IMR-90 (cell line): ENCODE measurements around the gene LCP1. TPM values are rescaled to one million over a fixed set of nuclear protein-coding genes. Genes with fewer than 3 reads are reported as not detected.

Source experiments
- ATAC-seq: fragments of 200-7000 bp; cut with Tn5 transposase; 2 replicates; pipeline ENCODE4 v1.9.1; 2020; ENCODE audit warnings: low read depth, mild to moderate bottlenecking, moderate library complexity
- BruUV-seq: library from RNA; stranded (reverse); fragments of 400-500 nt; replicated peaks from 2 replicates; lab custom pipeline; 2021; lab: Mats Ljungman, UMichigan
- CTCF ChIA-PET: fragments of 300-600 bp; formaldehyde crosslinking; extraction: SDS; loops from one replicate; lab custom pipeline; 2021; ENCODE audit warnings: antibody characterized with exemption; lab: Yijun Ruan, JAX
- POLR2A ChIA-PET: fragments of 300-600 bp; sonication (Branson Sonifier 250); formaldehyde crosslinking; loops from one replicate; lab custom pipeline; 2022; ENCODE audit warnings: antibody characterized with exemption; ENCODE audit not compliant: unreplicated experiment; lab: Charles Lee
- DNase-seq: peaks from one replicate; pipeline ENCODE4 v3.0.0; 2013
- H2AFZ ChIP-seq: replicated peaks from 2 replicates; pipeline ENCODE3; 2013; ENCODE audit warnings: low read length, mild to moderate bottlenecking; ENCODE audit not compliant: poor library complexity
- H2AK5ac ChIP-seq: 2 replicates; pipeline ENCODE4 v1.6.1; 2013; ENCODE audit warnings: low read depth, low read length, inconsistent platforms
- H2AK9ac ChIP-seq: replicated peaks from 2 replicates; pipeline ENCODE3; 2013; ENCODE audit warnings: mild to moderate bottlenecking, low read depth, low read length, moderate library complexity; ENCODE audit not compliant: poor library complexity
- H2BK120ac ChIP-seq: 2 replicates; pipeline ENCODE4 v1.6.1; 2013; ENCODE audit warnings: low read depth, low read length, inconsistent platforms
- H2BK15ac ChIP-seq: 3 replicates; pipeline ENCODE4 v1.6.1; 2013; ENCODE audit warnings: low read depth, low read length, inconsistent platforms
- H2BK20ac ChIP-seq: 2 replicates; pipeline ENCODE4 v1.6.1; 2013; ENCODE audit warnings: low read depth, mild to moderate bottlenecking, inconsistent platforms, low read length, moderate library complexity
- H2BK5ac ChIP-seq: 2 replicates; pipeline ENCODE4 v1.6.1; 2013; ENCODE audit warnings: mild to moderate bottlenecking, low read depth, low read length, inconsistent platforms; ENCODE audit not compliant: poor library complexity, severe bottlenecking
- H3K14ac ChIP-seq: replicated peaks from 2 replicates; pipeline ENCODE4 v1.6.1; 2013; ENCODE audit warnings: low read depth, low read length, inconsistent platforms
- H3K18ac ChIP-seq: 2 replicates; pipeline ENCODE4 v1.6.1; 2013; ENCODE audit warnings: low read depth, low read length, control low read depth
- H3K23ac ChIP-seq: 2 replicates; pipeline ENCODE4 v1.6.1; 2013; ENCODE audit warnings: low read depth, low read length, inconsistent platforms
- H3K27ac ChIP-seq: 2 replicates; pipeline ENCODE4 v1.5.1; 2013; ENCODE audit warnings: mild to moderate bottlenecking, control low read depth, low read length; ENCODE audit not compliant: insufficient read depth
- H3K27me3 ChIP-seq: 2 replicates; pipeline ENCODE4 v1.6.1; 2013; ENCODE audit warnings: low read length; ENCODE audit not compliant: control insufficient read depth, insufficient read depth
- H3K36me3 ChIP-seq: 2 replicates; pipeline ENCODE4 v1.6.1; 2013; ENCODE audit warnings: low read length, mixed read lengths; ENCODE audit not compliant: control insufficient read depth, insufficient read depth
- H3K4ac ChIP-seq: 2 replicates; pipeline ENCODE4 v1.6.1; 2013; ENCODE audit warnings: low read depth, low read length, inconsistent platforms
- H3K4me1 ChIP-seq: 2 replicates; pipeline ENCODE4 v1.6.1; 2013; ENCODE audit warnings: low read length, mixed read lengths; ENCODE audit not compliant: control insufficient read depth, insufficient read depth
- H3K4me2 ChIP-seq: 2 replicates; pipeline ENCODE4 v1.6.1; 2013; ENCODE audit warnings: low read depth, mild to moderate bottlenecking, control low read depth, low read length, moderate library complexity
- H3K4me3 ChIP-seq: 2 replicates; pipeline ENCODE4 v1.5.1; 2013; ENCODE audit warnings: low read depth, mild to moderate bottlenecking, control low read depth, low read length, moderate library complexity; ENCODE audit not compliant: insufficient read depth
- H3K56ac ChIP-seq: 2 replicates; pipeline ENCODE4 v1.6.1; 2013; ENCODE audit warnings: low read length, inconsistent platforms; ENCODE audit not compliant: insufficient read depth; ENCODE audit errors: extremely low read depth
- H3K79me1 ChIP-seq, 2 experiments: 2 replicates each; pipeline ENCODE4 v1.6.1; 2013; ENCODE audit warnings: low read length in 2 of 2, inconsistent platforms in 1 of 2, low read depth in 1 of 2
- H3K9ac ChIP-seq: 2 replicates; pipeline ENCODE4 v1.6.1; 2013; ENCODE audit warnings: low read depth, low read length, control low read depth
- H3K9me1 ChIP-seq: 2 replicates; pipeline ENCODE4 v1.6.1; 2013; ENCODE audit warnings: low read length, inconsistent platforms; ENCODE audit not compliant: insufficient read depth
- H3K9me3 ChIP-seq: 2 replicates; pipeline ENCODE4 v1.6.1; 2013; ENCODE audit warnings: low read length; ENCODE audit not compliant: control insufficient read depth, insufficient read depth
- H4K20me1 ChIP-seq: 2 replicates; pipeline ENCODE4 v1.6.1; 2013; ENCODE audit warnings: low read length, inconsistent platforms; ENCODE audit not compliant: insufficient read depth
- H4K5ac ChIP-seq: 2 replicates; pipeline ENCODE4 v1.6.1; 2013; ENCODE audit warnings: mild to moderate bottlenecking, low read depth, low read length, control low read depth
- H4K8ac ChIP-seq, 2 experiments: 2 replicates each; pipeline ENCODE4 v1.6.1; 2013; ENCODE audit warnings: low read depth in 2 of 2, low read length in 2 of 2, control low read depth in 1 of 2, inconsistent platforms in 1 of 2
- H4K91ac ChIP-seq: 2 replicates; pipeline ENCODE4 v1.6.1; 2013; ENCODE audit warnings: low read depth, low read length, inconsistent platforms; ENCODE audit not compliant: insufficient read depth
- MAFK ChIP-seq: IDR thresholded peaks from 2 replicates; pipeline ENCODE4 v1.6.1; 2012; ENCODE audit warnings: low read depth, low read length, improper control_type of control experiment
- MXI1 ChIP-seq: IDR thresholded peaks from 2 replicates; pipeline ENCODE4 v1.6.1; 2012; ENCODE audit warnings: low read depth, mild to moderate bottlenecking, low read length, moderate library complexity, borderline replicate concordance
- WGBS, 2 experiments: methylation state at CpG; one replicate each; pipeline versions ENCODE4 v1.1.5 to v1.1.7; 2013; ENCODE audit warnings: missing lambda C conversion rate in 2 of 2; ENCODE audit not compliant: insufficient read length in 1 of 2; ENCODE audit errors: extremely low coverage in 2 of 2; 5-methylcytosine and 5-hydroxymethylcytosine counted together
- dilution Hi-C: fragments of 300-500 bp; cut with HindIII; formaldehyde crosslinking; loops from one replicate; pipeline ENCODE4 v1.14.3; 2018; ENCODE audit warnings: low sequenced_read_pairs; ENCODE audit not compliant: unreplicated experiment
- in situ Hi-C: fragments of 300-500 bp; cut with MboI; formaldehyde crosslinking; loops from 3 replicates; pipeline ENCODE4 v1.14.3; 2019; ENCODE audit warnings: low sequenced_read_pairs, inconsistent platforms, mixed read lengths
- intact Hi-C: fragments of 100-400 bp; cut with micrococcal nuclease; formaldehyde crosslinking; loops from 2 replicates; pipeline ENCODE4 v1.10.0; 2022
- polyA plus RNA-seq, 3 experiments: library from polyadenylated mRNA; depleted of rRNA; stranded (reverse); fragments of >200 nt; gene quantifications; 2 replicates each; pipeline ENCODE4 v1.2.3, GENCODE V29; 2012; ENCODE audit warnings: low replicate concordance in 1 of 3
- total RNA-seq: library from RNA; depleted of rRNA; stranded (reverse); fragments of >200 nt; gene quantifications from 2 replicates; pipeline ENCODE4 v1.2.3, GENCODE V29; 2012
- TF ChIP-seq, protein P1 (sequence below): fragments of 150-350 bp; IDR thresholded peaks from 2 replicates; pipeline ENCODE4 v1.6.1; 2017; ENCODE audit warnings: mild to moderate bottlenecking, antibody characterized with exemption, low read length, low read depth

The LCP1 gene
- total and polyA plus RNA-seq, 2 of the 4 experiments (the other 2 are of a cell fraction) = not detected

DNA sequence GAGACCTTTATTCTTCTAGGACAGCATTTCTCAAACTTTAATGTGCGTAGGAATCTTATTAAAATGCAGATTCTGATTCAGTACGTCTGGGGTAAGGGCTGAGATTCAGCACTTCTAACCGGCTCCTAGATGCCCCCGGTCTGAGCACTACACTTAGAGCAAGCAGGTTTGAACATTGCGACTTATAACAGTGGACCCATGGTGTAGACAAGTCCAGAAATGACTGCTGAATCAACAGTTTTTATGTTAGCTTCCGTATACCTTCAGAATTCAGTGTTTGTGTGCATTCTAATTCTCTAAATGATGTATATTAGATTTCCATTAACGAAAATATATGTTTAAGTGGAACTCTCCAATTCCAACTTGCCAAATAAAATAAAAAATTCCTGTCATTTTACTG lies 59.7 kb downstream of the LCP1 start:
- H3K27ac ChIP-seq = no peak overlapping the region
- H3K18ac ChIP-seq = no peak overlapping the region
- no peak overlapping the region for H3K4ac ChIP-seq
- H3K79me1 ChIP-seq = no peaks in the 10 kb centered on the region
- no peaks in the 10 kb centered on the region for H4K20me1 ChIP-seq
- H3K36me3 ChIP-seq = no peaks in the 10 kb centered on the region
- no peak overlapping the region for H2AK5ac ChIP-seq
- ATAC-seq (no peak), DNase-seq (no peak)
- H4K91ac ChIP-seq = no peak overlapping the region
- no peak overlapping the region for H3K9ac ChIP-seq
- intact Hi-C loops (no loop called here), dilution Hi-C loops (no loop called here), in situ Hi-C loops (loop anchor here (10.0 kb wide), 1 partner anchor 498 kb away; no protein-coding TSS in a partner anchor)
- CTCF ChIA-PET = no interaction called here
- H3K27me3 ChIP-seq = peaks cover 6% of the 10 kb centered on the region
- no peak overlapping the region for H3K56ac ChIP-seq
- H2BK20ac ChIP-seq = no peak overlapping the region
- H3K4me3 ChIP-seq = no peak overlapping the region
- no peak overlapping the region for H2AFZ ChIP-seq
- H2BK15ac ChIP-seq = no peak overlapping the region
- H2BK5ac ChIP-seq = no peak overlapping the region
- H3K23ac ChIP-seq = no peak overlapping the region
- POLR2A ChIA-PET = no interaction called here
- no peak overlapping the region for H3K14ac ChIP-seq
- H2BK120ac ChIP-seq = no peak overlapping the region
- no TSS peak for BruUV-seq
- TF ChIP-seq MAFK (peak; percentile 85), MXI1 (no peak)
- TF ChIP-seq, protein P1, sequence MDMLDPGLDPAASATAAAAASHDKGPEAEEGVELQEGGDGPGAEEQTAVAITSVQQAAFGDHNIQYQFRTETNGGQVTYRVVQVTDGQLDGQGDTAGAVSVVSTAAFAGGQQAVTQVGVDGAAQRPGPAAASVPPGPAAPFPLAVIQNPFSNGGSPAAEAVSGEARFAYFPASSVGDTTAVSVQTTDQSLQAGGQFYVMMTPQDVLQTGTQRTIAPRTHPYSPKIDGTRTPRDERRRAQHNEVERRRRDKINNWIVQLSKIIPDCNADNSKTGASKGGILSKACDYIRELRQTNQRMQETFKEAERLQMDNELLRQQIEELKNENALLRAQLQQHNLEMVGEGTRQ = no peak
- H3K4me1 ChIP-seq = no peaks in the 10 kb centered on the region
- no peak overlapping the region for H2AK9ac ChIP-seq
- H3K9me1 ChIP-seq = no peaks in the 10 kb centered on the region
- H4K5ac ChIP-seq = no peak overlapping the region
- no CpG with 5 or more reads among the region's 7 CpGs for WGBS, 2 experiments
- H4K8ac ChIP-seq = no peak overlapping the region
- H3K4me2 ChIP-seq = no peak overlapping the region
- no peaks in the 10 kb centered on the region for H3K9me3 ChIP-seq
